ENCODE results near the gene COL11A2.

- TF ChIP-seq, protein P1, sequence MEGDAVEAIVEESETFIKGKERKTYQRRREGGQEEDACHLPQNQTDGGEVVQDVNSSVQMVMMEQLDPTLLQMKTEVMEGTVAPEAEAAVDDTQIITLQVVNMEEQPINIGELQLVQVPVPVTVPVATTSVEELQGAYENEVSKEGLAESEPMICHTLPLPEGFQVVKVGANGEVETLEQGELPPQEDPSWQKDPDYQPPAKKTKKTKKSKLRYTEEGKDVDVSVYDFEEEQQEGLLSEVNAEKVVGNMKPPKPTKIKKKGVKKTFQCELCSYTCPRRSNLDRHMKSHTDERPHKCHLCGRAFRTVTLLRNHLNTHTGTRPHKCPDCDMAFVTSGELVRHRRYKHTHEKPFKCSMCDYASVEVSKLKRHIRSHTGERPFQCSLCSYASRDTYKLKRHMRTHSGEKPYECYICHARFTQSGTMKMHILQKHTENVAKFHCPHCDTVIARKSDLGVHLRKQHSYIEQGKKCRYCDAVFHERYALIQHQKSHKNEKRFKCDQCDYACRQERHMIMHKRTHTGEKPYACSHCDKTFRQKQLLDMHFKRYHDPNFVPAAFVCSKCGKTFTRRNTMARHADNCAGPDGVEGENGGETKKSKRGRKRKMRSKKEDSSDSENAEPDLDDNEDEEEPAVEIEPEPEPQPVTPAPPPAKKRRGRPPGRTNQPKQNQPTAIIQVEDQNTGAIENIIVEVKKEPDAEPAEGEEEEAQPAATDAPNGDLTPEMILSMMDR (IDR thresholded peaks at IDR 0.05): no peak
- TF ChIP-seq, protein P2, sequence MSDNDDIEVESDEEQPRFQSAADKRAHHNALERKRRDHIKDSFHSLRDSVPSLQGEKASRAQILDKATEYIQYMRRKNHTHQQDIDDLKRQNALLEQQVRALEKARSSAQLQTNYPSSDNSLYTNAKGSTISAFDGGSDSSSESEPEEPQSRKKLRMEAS (IDR thresholded peaks at IDR 0.05; ENCODE audit: low read depth): no peak
- TF ChIP-seq EZH2phosphoT487 (IDR thresholded peaks at IDR 0.05; ENCODE audit: borderline replicate concordance, low read depth) (no peak), GATA2 (CRISPR knock-in tag; IDR thresholded peaks at IDR 0.05) (no peak), TAF1 (IDR thresholded peaks at IDR 0.05; ENCODE audit: borderline replicate concordance, low read depth, low read length) (no peak), EP300 (IDR thresholded peaks at IDR 0.05; ENCODE audit: borderline replicate concordance in 1 of 2, low read depth in 1 of 2, low read length in 1 of 2) (no peak), POLR2AphosphoS5 (IDR thresholded peaks at IDR 0.05; ENCODE audit: low read depth, low read length) (no peak), YY1 (IDR thresholded peaks at IDR 0.05; ENCODE audit: low read depth) (no peak), FOXM1 (IDR thresholded peaks at IDR 0.05; ENCODE audit: low read depth) (no peak), SMC3 (IDR thresholded peaks at IDR 0.05; ENCODE audit: low read depth, low read length) (no peak), GABPA (IDR thresholded peaks at IDR 0.05; ENCODE audit: low read depth) (no peak), USF1 (IDR thresholded peaks at IDR 0.05; ENCODE audit: borderline replicate concordance, low read depth) (no peak), RFX5 (IDR thresholded peaks at IDR 0.05; ENCODE audit: low read length) (no peak)
- TF ChIP-seq, protein P3, sequence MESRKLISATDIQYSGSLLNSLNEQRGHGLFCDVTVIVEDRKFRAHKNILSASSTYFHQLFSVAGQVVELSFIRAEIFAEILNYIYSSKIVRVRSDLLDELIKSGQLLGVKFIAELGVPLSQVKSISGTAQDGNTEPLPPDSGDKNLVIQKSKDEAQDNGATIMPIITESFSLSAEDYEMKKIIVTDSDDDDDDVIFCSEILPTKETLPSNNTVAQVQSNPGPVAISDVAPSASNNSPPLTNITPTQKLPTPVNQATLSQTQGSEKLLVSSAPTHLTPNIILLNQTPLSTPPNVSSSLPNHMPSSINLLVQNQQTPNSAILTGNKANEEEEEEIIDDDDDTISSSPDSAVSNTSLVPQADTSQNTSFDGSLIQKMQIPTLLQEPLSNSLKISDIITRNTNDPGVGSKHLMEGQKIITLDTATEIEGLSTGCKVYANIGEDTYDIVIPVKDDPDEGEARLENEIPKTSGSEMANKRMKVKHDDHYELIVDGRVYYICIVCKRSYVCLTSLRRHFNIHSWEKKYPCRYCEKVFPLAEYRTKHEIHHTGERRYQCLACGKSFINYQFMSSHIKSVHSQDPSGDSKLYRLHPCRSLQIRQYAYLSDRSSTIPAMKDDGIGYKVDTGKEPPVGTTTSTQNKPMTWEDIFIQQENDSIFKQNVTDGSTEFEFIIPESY (IDR thresholded peaks at IDR 0.05; ENCODE audit: borderline replicate concordance, low read depth): no peak
Observed at GRCh38 chr6:33156964-33157363, 35.3 kb downstream of the COL11A2 start.

Measured in SK-N-SH (cell line).